HuH-7.5 (cell line): Measurements from ENCODE around the gene GFOD2.
"Not testable (repeated sequence)": the region's sequence is repeated elsewhere in the genome, so short reads cannot be mapped to it uniquely, and the experiment has no call there.

ENCODE experiments used
- DNase-seq: peaks from one replicate; pipeline ENCODE4 v3.0.0; 2011; ENCODE audit warnings: low spot score

GFOD2 gene

DNA sequence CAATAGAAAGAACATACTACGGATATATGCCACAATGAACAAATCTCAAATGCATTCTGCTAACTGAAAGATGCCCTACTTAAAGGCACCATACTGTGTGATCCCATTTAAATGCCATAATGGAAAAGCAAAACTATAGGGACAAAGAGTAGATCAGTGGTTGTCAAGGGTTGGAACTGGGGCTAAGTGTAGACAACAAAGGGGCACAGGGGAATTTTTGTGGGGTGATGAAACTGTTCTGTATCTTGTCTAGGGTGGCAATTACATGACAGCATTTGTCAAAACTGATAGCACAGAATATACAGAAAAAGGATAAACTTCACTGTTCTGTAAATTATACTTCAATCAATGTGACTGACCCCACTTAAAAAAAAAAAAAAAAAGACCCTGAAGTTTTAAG lies 17.7 kb downstream of the GFOD2 start:
- no peak for DNase-seq

GRCh38 chr16:67699265-67699664 lies 19.9 kb downstream of the GFOD2 start:
- no peak for DNase-seq

- DNase-seq, result no peak
Measured at GRCh38 chr16:67697422-67698185, 21.5 kb downstream of the GFOD2 start.

DNA sequence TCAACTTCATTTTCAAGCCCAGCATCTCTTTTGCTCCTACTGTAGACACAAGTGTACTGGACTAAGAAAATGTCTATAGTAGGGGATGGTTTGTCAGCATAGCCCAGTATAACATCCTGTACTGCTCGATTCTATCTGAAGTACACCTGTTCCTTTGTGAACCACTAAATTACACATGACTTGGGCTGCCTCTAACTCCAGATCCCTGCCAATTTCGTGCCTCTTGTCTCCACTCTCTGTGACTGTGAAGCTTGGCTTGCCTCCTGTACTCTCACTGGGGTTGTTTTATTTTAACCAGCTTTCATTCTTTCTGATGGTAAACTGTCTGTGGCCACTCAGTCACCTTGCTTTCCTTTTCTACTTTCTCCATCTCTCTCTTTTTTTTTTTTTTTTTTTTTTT lies 24.5 kb downstream of the GFOD2 start:
- no peak for DNase-seq

DNA sequence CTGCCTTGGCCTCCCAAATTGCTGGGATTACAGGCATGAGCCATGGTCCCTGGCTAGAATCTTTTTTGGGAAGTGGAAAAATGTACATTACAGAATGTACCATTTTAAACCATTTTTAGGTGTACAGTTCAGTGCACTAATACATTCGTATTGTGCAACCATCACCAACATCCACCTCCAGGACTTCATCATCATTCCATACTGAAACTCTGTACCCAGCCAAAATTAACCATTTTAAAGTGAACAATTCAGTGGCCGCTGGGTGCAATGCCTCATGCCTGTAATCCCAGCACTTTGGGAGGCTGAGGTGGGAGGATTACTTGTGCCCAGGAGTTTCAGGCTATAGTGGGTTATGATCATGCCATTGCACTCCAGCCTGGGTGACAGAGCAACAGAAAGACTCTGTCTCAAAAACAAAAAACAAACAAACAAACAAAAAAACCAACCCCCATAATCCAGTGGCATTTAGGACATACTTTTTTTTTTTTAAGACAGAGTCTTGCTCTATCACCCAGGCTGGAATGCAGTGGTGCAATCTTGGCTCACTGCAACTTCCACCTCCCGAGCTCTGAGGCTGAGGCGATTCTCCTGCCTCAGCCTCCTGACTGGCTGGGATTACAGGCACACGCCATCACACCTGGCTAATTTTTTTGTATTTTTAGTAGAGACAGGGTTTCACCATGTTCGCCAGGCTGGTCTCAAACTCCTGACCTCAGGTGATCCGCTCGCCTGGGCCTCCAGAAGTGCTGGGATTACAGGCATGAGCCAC lies 25.4 kb downstream of the GFOD2 start:
- not testable (repeated sequence) for DNase-seq

DNA sequence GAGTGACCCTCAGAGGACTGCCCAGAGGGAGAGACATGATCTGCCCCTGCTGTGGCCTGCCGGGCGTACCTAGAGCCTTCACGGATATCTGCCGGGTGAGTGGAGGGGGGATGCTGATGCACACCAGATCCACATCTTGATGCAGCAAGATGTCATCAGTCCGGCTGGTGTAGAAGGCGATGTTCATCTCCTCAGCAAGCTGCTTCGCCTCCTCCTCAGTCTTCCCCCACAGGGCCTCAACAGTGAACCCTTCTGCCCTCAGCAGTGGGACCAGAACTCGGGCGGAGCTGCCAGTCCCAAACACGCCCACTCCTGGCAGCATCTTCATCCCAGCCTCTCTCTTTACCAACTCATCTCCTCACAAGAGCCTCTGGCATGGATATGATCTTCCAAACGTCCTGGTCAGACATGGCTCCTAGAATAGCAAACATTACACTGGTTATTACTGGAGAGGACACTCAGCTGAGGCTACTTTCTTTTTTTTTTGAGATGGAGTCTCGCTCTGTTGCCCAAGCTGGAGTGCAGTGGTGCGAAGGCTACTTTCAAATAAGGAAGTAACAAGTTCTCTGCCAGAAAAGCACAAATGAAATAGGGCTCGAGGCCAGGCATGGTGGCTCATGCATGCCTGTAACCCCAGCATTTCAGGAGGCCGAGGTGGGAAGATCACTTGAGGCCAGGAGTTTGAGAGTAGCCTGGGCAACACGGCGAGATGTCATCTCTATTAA lies 33.6 kb downstream of the GFOD2 start:
- DNase-seq, result no peak

DNA sequence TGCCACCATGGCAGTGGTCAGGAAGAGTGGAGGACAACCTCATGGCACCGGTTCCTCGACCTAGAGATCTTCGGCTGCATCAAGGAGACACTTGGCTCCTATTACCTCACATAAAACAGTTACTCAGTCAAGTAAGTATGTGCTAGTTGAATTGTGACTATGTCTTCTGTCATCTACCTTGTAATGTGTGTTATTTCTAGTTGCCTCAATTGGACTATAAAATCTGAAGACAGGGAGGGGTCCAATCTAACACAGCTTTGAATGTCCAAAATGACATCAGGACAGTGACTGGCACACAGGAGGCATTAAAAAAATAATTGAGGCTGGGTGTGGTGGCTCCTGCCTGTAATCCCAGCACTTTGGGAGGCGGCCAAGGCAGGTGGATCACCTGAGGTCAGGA lies 35.3 kb downstream of the GFOD2 start:
- DNase-seq, result no peak

DNA sequence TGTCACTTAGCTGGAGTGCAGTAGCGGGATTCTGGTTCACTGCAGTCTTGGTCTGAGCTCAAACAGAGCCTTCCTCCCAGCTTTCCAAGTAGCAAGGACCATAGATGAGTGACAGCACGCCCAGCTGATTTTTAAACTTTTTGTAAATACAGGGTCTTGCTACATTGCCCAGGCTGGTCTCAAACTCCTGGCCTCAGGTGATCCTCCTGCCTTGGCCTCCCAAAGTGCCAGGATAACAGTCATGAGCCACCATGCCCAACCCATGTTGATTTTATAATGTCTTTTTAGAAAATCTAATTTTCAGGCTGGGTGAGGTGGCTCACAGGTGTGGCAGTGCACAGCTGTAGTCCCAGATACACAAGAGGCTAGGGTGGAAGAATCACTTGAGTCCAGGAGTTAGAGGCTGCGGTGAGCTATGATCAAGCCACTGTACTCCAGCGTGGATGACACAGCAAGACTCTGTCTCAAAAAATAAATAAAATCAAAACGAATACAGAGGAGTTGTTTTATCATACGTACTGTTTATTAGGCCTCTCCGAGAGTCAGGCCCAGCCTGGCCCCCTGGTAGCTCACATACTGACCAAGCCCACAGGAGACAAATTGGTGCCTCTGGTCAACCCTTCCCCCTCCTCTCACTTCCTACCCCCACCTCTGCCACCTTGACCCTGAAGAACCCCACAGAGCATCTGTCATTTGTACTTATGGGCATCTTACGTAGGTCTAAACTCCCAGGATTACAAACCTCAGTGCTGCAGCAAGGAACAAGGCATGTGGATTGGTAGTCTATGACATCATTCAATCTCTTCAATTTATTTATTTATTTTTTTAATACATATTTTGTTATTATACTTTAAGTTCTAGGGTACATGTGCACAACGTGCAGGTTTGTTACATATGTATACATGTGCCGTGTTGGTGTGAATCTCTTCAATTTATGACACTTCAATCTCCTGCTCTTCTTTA lies 38.9 kb downstream of the GFOD2 start:
- DNase-seq, result no peak

GRCh38 chr16:67678354-67679023 lies 40.6 kb downstream of the GFOD2 start:
- DNase-seq, result no peak

DNA sequence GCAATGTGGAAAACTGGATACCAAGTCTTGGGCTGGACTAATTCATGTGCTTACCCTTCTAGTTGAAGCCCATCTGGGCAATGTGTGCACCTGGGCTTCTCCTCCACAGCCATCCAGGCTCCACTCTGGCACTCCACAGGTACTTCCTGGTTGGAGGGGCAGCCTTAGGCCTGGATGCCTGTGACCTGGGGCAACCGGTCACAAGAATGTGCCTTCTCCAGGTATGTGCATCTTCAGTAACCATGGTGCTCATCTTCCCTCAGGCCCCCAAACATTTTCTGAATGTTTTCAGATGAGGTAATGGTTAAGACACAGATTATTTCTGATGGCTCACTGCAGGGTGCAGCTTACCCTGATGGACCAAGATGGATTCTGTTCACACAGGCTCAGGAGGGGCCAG lies 41.4 kb downstream of the GFOD2 start:
- DNase-seq, result no peak

DNA sequence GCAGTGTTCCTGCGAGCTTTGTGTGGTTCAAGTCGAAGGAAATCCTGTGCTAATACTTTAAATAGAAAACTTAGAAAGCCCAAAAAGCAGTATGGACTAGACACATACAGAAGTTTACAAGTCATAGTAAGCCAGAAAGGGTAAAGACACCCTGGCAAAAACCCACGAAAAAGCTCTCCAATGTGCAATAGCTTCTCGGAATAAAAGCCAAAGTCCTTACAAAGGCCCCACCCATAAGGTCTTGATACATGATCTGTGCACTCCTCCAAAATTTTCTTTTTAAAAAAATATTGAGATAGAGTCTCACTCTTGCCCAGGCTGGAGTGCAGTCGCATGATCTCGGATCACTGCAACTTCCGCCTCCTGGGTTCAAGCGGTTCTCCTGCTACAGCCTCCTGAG lies 42.2 kb downstream of the GFOD2 start:
- no peak for DNase-seq

GRCh38 chr16:67676516-67676915 lies 42.6 kb downstream of the GFOD2 start:
- no peak for DNase-seq

DNA sequence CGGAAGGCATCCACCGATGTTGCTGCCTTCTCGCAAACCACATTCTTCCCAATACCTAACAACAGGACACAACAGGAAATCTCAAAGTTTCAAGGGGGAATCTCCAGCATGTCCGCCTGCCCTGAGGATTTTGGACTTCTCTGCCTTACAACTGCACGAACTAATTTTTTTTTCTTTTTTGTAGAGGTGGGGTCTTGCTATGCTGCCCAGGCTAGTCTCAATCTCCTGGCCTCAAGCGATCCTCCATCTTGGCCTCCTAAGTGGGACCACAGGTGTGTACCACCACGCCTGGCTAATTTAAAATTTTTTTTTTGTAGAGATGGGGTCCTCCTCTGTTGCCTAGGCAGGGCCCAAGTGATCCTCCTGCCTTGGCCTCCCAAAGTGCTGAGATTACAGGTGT lies 43.1 kb downstream of the GFOD2 start:
- DNase-seq, result no peak

DNA sequence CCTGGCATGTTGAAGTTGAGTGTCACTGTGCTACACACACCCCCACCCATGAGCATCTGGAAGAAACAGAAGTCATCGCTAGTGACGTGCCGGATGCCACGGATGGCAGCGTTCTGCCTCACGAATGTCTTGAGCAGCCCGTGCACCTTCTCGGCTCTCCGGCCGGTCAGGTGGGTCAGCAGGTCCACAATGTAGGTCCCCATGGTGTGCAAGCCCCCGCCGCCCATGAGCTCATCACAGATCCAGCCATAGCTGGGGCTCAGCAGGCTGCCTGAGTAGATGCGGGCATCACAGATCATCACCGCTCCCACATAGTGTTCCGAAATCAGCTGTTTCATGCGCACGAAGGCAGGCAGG lies 43.6 kb downstream of the GFOD2 start:
- no peak for DNase-seq

- no peak for DNase-seq
Measured at GRCh38 chr16:67674851-67675578, 44.1 kb downstream of the GFOD2 start.

DNA sequence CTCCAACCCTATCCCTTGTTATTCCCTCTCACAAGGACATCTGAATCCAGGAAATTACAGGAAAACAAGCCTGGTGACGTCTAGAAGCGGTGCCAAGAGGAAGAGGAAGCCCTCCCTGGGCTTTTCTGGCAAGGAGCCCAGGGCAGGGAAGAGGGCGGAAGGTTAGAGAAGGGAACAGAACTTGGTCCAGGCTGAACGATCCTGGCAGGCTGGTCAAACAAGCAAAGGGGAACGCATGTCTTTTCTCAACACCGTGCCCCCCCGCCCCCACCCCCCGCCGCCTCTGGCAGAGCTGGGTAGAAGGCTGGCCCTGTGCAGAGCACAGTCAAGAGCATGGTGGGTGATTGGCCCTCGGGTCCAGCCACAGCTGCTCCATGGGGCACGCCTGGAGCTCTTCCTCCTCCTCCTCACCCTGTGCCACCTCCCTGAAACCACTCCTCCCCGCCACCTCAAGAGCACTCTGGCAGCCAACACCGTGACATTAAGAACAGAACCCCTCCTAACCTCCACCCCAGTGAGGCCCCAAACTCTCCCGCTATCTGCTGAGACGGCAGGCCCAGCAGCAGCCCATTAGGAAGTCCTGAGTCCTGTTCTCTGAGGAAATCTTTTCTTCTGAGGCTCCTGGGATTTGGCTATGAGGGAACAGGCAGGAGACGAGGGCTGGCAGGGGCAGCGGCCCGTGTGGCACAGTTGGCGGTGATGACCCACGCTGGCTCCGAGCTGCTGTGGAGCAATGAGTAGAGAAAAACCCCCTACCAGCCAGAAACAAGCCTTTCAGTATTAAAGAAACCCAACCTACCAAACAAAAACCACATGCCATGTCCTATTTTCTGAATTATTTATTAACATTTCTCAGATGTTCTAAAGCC lies 45.2 kb downstream of the GFOD2 start:
- no peak for DNase-seq

GRCh38 chr16:67672739-67673662 lies 46.1 kb downstream of the GFOD2 start:
- DNase-seq, result peak; percentile 83

GRCh38 chr16:67672306-67672705 lies 46.8 kb downstream of the GFOD2 start:
- no peak for DNase-seq
